Measurements from ENCODE around the gene FCRL5. TPM values are rescaled to one million over a fixed set of nuclear protein-coding genes. Genes with fewer than 3 reads are reported as not detected.

Gene FCRL5
- total and polyA plus RNA-seq, 8 donors: 0.08 to 1.5 (median 0.13) TPM; not detected in 1

GRCh38 chr1:157532569-157532968 is 19.7 kb downstream of the FCRL5 start:
- H3K36me3 ChIP-seq: no peaks in the 10 kb centered on the region
- H3K4me1 ChIP-seq: no peaks in the 10 kb centered on the region
- no peak for DNase-seq
- intact Hi-C loops (cut with DNase I): no loop called here
- no peak for ATAC-seq
- H3K4me3 ChIP-seq: no peak overlapping the region
- no peaks in the 10 kb centered on the region for H3K27me3 ChIP-seq
- H3K9me3 ChIP-seq: no peaks in the 10 kb centered on the region
- no peak overlapping the region for H3K27ac ChIP-seq
- no peak for TF ChIP-seq CTCF (IDR thresholded peaks at IDR 0.05)

- intact Hi-C loops (cut with DNase I): no loop called here
- no peak for ATAC-seq
Measured at GRCh38 chr1:157523774-157524493, 28.4 kb downstream of the FCRL5 start.

GRCh38 chr1:157521056-157521455 is 31.3 kb downstream of the FCRL5 start:
- no peaks in the 10 kb centered on the region for H3K27me3 ChIP-seq
- intact Hi-C loops (cut with DNase I): no loop called here
- H3K9me3 ChIP-seq: no peaks in the 10 kb centered on the region
- DNase-seq (no peak), ATAC-seq (no peak)
- no peaks in the 10 kb centered on the region for H3K36me3 ChIP-seq
- no peak for TF ChIP-seq CTCF (IDR thresholded peaks at IDR 0.05)
- no peak overlapping the region for H3K27ac ChIP-seq
- H3K4me1 ChIP-seq: no peaks in the 10 kb centered on the region
- H3K4me3 ChIP-seq: no peak overlapping the region

More at GRCh38 chr1:157523774-157524493, 28.4 kb downstream of the FCRL5 start:
- no peak for DNase-seq
- no peak overlapping the region for H3K27ac ChIP-seq
- H3K4me1 ChIP-seq: no peaks in the 10 kb centered on the region
- TF ChIP-seq CTCF (IDR thresholded peaks at IDR 0.05): no peak
- no peaks in the 10 kb centered on the region for H3K9me3 ChIP-seq
- H3K27me3 ChIP-seq: no peaks in the 10 kb centered on the region
- H3K36me3 ChIP-seq: no peaks in the 10 kb centered on the region
- H3K4me3 ChIP-seq: no peak overlapping the region

GRCh38 chr1:157520386-157520935 is 31.9 kb downstream of the FCRL5 start:
- TF ChIP-seq CTCF (IDR thresholded peaks at IDR 0.05): no peak
- DNase-seq (no peak), ATAC-seq (no peak)
- Histone ChIP-seq H3K27me3 (no peaks in the 10 kb centered on the region), H3K36me3 (no peaks in the 10 kb centered on the region), H3K9me3 (no peaks in the 10 kb centered on the region), H3K27ac (no peak overlapping the region), H3K4me1 (no peaks in the 10 kb centered on the region), H3K4me3 (no peak overlapping the region)
- intact Hi-C loops (cut with DNase I): no loop called here

GRCh38 chr1:157519451-157519850 is 32.9 kb downstream of the FCRL5 start:
- DNase-seq: no peak
- no peaks in the 10 kb centered on the region for H3K27me3 ChIP-seq
- no peaks in the 10 kb centered on the region for H3K36me3 ChIP-seq
- intact Hi-C loops (cut with DNase I): no loop called here
- no peaks in the 10 kb centered on the region for H3K9me3 ChIP-seq
- no peak overlapping the region for H3K27ac ChIP-seq
- no peaks in the 10 kb centered on the region for H3K4me1 ChIP-seq
- TF ChIP-seq CTCF (IDR thresholded peaks at IDR 0.05): no peak
- no peak overlapping the region for H3K4me3 ChIP-seq
- ATAC-seq: no peak
